GM12878 (cell line): Measurements from ENCODE around the gene DEGS2. TPM values are rescaled to one million over a fixed set of nuclear protein-coding genes. Genes with fewer than 3 reads are reported as not detected.
A peak's percentile ranks its signal among the peaks of the same experiment; 100 is the strongest.

Experiments used
- microRNA counts: library from miRNA; unstranded; fragments of <30 nt; microRNA quantifications from one replicate; lab custom pipeline; 2016
- microRNA-seq: library from miRNA; unstranded; fragments of <30 nt; microRNA quantifications from one replicate; pipeline ENCODE4, GENCODE V29; 2018
- polyA plus RNA-seq, 11 experiments: library from polyadenylated mRNA; depleted of rRNA in 4 of 11; unstranded in 6 of 11; stranded (reverse) in 5 of 11; fragments of >200 nt; fragmentation: Nextera tagmentation in 4 of 11; fragmentation: Illumina TruSeq in 1 of 11; extraction: Ambion mirVana in 4 of 11; extraction: Trizol in 1 of 11; gene quantifications; 1 replicate in 1 of 11; 2 replicates in 10 of 11; pipeline versions ENCODE4 v1.2.1 to v1.2.3, GENCODE V29; 2011 to 2016; ENCODE audit warnings: inconsistent platforms in 2 of 11, missing spikeins in 2 of 11, low read depth in 1 of 11
- small RNA-seq: library from RNA; depleted of rRNA; stranded (forward); fragments of <200 nt; gene quantifications from one replicate; pipeline ENCODE3, GENCODE V24; 2014
- total RNA-seq, 4 experiments: library from RNA; depleted of rRNA in 3 of 4; stranded (reverse); fragments of >200 nt in 3 of 4; fragmentation: Illumina TruSeq in 1 of 4; extraction: Trizol in 1 of 4; gene quantifications; 2 replicates each; pipeline versions ENCODE4 v1.2.1 to v1.2.3, GENCODE V29; 2013 to 2021

Gene DEGS2
- total and polyA plus RNA-seq, 10 of the 15 experiments (the other 5 are each of a cell fraction or from before 2014, with no cell fraction given): 0.01 to 2.5 (median 0.45) TPM; not detected in 1

MicroRNAs within 50 kb of the gene (microRNA counts, 767-probe panel; counts per million panel counts)
- microRNA hsa-miR-151b (lab: Ali Mortazavi, UCI) (784 counts per million, percentile 18 among the panel's probes with 10 or more counts), microRNA hsa-miR-342-3p (lab: Ali Mortazavi, UCI) (3,927 counts per million, percentile 94 among the panel's probes with 10 or more counts), microRNA hsa-miR-342-5p (lab: Ali Mortazavi, UCI) (516 counts per million, percentile 8 among the panel's probes with 10 or more counts)

Small RNA genes within 50 kb of the gene (microRNA-seq; reads per million reads assigned to microRNA genes)
- 11.5 reads per million, percentile 46 among the genes with 10 or more reads in this experiment for gene MIR151B
- gene MIR342: 5,777 reads per million, percentile 95 among the genes with 10 or more reads in this experiment

Small RNA genes within 50 kb of the gene (small RNA-seq; reads per million reads assigned to genes)
- gene MIR151B (2.1 reads per million, percentile 64 among the genes with 10 or more reads in this experiment), gene MIR342 (215 reads per million, percentile 99 among the genes with 10 or more reads in this experiment)

Other genes starting within 250 kb of the DEGS2 start
- 92.2 and 98.6 TPM in 2 replicates for gene EVL, start 94.2 kb downstream of the DEGS2 start, total RNA-seq (2014; rRNA removed)
- 87.4 and 87.6 TPM in 2 replicates for gene EVL, start 94.2 kb downstream of the DEGS2 start, total RNA-seq (2014; rRNA removed; fragmentation: Illumina TruSeq; extraction: Trizol)
- gene EVL, start 94.2 kb downstream of the DEGS2 start, total RNA-seq (2021): 104 and 112 TPM in 2 replicates
- gene EVL, start 94.2 kb downstream of the DEGS2 start, polyA plus RNA-seq (2011; rRNA removed): 226 and 341 TPM in 2 replicates
- 115 and 128 TPM in 2 replicates for gene EVL, start 94.2 kb downstream of the DEGS2 start, polyA plus RNA-seq (2014; fragmentation: Illumina TruSeq; extraction: Trizol)
- gene EVL, start 94.2 kb downstream of the DEGS2 start, polyA plus RNA-seq (2014; fragmentation: Nextera tagmentation; extraction: Ambion mirVana): 10 to 100 TPM; 11.9 to 13.6 TPM
- gene EVL, start 94.2 kb downstream of the DEGS2 start, polyA plus RNA-seq (2014; rRNA removed): 118 and 128 TPM in 2 replicates
- gene EVL, start 94.2 kb downstream of the DEGS2 start, polyA plus RNA-seq (2016; fragmentation: Nextera tagmentation; extraction: Ambion mirVana): 10 to 100 TPM; 33.5 to 35.4 TPM
- 34.2 and 35.3 TPM in 2 replicates for gene YY1, start 79.5 kb upstream of the DEGS2 start, total RNA-seq (2014; rRNA removed)
- gene YY1, start 79.5 kb upstream of the DEGS2 start, total RNA-seq (2014; rRNA removed; fragmentation: Illumina TruSeq; extraction: Trizol): 42.7 and 44.8 TPM in 2 replicates
- 74.0 and 77.2 TPM in 2 replicates for gene YY1, start 79.5 kb upstream of the DEGS2 start, total RNA-seq (2021)
- 52.0 and 75.3 TPM in 2 replicates for gene YY1, start 79.5 kb upstream of the DEGS2 start, polyA plus RNA-seq (2011; rRNA removed)
- gene YY1, start 79.5 kb upstream of the DEGS2 start, polyA plus RNA-seq (2014; fragmentation: Illumina TruSeq; extraction: Trizol): 49.4 and 58.5 TPM in 2 replicates
- gene YY1, start 79.5 kb upstream of the DEGS2 start, polyA plus RNA-seq (2014; fragmentation: Nextera tagmentation; extraction: Ambion mirVana): 10 to 100 TPM; 23.7 to 46.4 TPM
- 23.5 and 24.4 TPM in 2 replicates for gene YY1, start 79.5 kb upstream of the DEGS2 start, polyA plus RNA-seq (2014; rRNA removed)
- 10 to 100 TPM; 32.7 to 35.0 TPM for gene YY1, start 79.5 kb upstream of the DEGS2 start, polyA plus RNA-seq (2016; fragmentation: Nextera tagmentation; extraction: Ambion mirVana)
- 10.3 and 12.1 TPM in 2 replicates for gene SLC25A29, start 146.8 kb upstream of the DEGS2 start, total RNA-seq (2014; rRNA removed)
- 3.3 and 3.6 TPM in 2 replicates for gene SLC25A29, start 146.8 kb upstream of the DEGS2 start, total RNA-seq (2014; rRNA removed; fragmentation: Illumina TruSeq; extraction: Trizol)
- gene SLC25A29, start 146.8 kb upstream of the DEGS2 start, total RNA-seq (2021): 11.6 and 12.3 TPM in 2 replicates
- 6.2 and 11.5 TPM in 2 replicates for gene SLC25A29, start 146.8 kb upstream of the DEGS2 start, polyA plus RNA-seq (2011; rRNA removed)
- 2.0 and 3.4 TPM in 2 replicates for gene SLC25A29, start 146.8 kb upstream of the DEGS2 start, polyA plus RNA-seq (2014; fragmentation: Illumina TruSeq; extraction: Trizol)
- gene SLC25A29, start 146.8 kb upstream of the DEGS2 start, polyA plus RNA-seq (2014; fragmentation: Nextera tagmentation; extraction: Ambion mirVana): under 1 TPM in 1 of 2 experiments, not detected in 1; 0.42 TPM
- gene SLC25A29, start 146.8 kb upstream of the DEGS2 start, polyA plus RNA-seq (2014; rRNA removed): 13.3 and 15.9 TPM in 2 replicates
- 1 to 10 TPM; 4.0 TPM for gene SLC25A29, start 146.8 kb upstream of the DEGS2 start, polyA plus RNA-seq (2016; fragmentation: Nextera tagmentation; extraction: Ambion mirVana)
- not detected in 2 replicates for gene SLC25A47, start 163.7 kb upstream of the DEGS2 start, total RNA-seq (2014; rRNA removed)
- not detected in 2 replicates for gene SLC25A47, start 163.7 kb upstream of the DEGS2 start, total RNA-seq (2014; rRNA removed; fragmentation: Illumina TruSeq; extraction: Trizol)
- gene SLC25A47, start 163.7 kb upstream of the DEGS2 start, total RNA-seq (2021): not detected in 2 replicates
- not detected in 2 replicates for gene SLC25A47, start 163.7 kb upstream of the DEGS2 start, polyA plus RNA-seq (2011; rRNA removed)
- not detected in 2 replicates for gene SLC25A47, start 163.7 kb upstream of the DEGS2 start, polyA plus RNA-seq (2014; fragmentation: Illumina TruSeq; extraction: Trizol)
- gene SLC25A47, start 163.7 kb upstream of the DEGS2 start, polyA plus RNA-seq (2014; fragmentation: Nextera tagmentation; extraction: Ambion mirVana): not detected
- gene SLC25A47, start 163.7 kb upstream of the DEGS2 start, polyA plus RNA-seq (2014; rRNA removed): 0.14 TPM in 1 of 2 replicates, not detected in the other
- gene SLC25A47, start 163.7 kb upstream of the DEGS2 start, polyA plus RNA-seq (2016; fragmentation: Nextera tagmentation; extraction: Ambion mirVana): not detected
- gene WDR25, start 216.8 kb upstream of the DEGS2 start, total RNA-seq (2014; rRNA removed): 7.6 and 8.2 TPM in 2 replicates
- 3.2 and 4.1 TPM in 2 replicates for gene WDR25, start 216.8 kb upstream of the DEGS2 start, total RNA-seq (2014; rRNA removed; fragmentation: Illumina TruSeq; extraction: Trizol)
- gene WDR25, start 216.8 kb upstream of the DEGS2 start, total RNA-seq (2021): 5.0 and 5.7 TPM in 2 replicates
- gene WDR25, start 216.8 kb upstream of the DEGS2 start, polyA plus RNA-seq (2011; rRNA removed): 2.6 and 5.0 TPM in 2 replicates
- gene WDR25, start 216.8 kb upstream of the DEGS2 start, polyA plus RNA-seq (2014; fragmentation: Illumina TruSeq; extraction: Trizol): 3.6 and 6.4 TPM in 2 replicates
- gene WDR25, start 216.8 kb upstream of the DEGS2 start, polyA plus RNA-seq (2014; fragmentation: Nextera tagmentation; extraction: Ambion mirVana): under 1 TPM; 0.16 to 0.86 TPM
- 4.9 and 6.1 TPM in 2 replicates for gene WDR25, start 216.8 kb upstream of the DEGS2 start, polyA plus RNA-seq (2014; rRNA removed)
- gene WDR25, start 216.8 kb upstream of the DEGS2 start, polyA plus RNA-seq (2016; fragmentation: Nextera tagmentation; extraction: Ambion mirVana): 1 to 10 TPM; 8.6 to 9.0 TPM